GM21367 (cell line): ENCODE data around the gene ASB6.

Experiments used
- ATAC-seq: cut with Tn5 transposase; IDR thresholded peaks from one replicate; pipeline ENCODE4 v1.9.1; 2021; ENCODE audit not compliant: unreplicated experiment

The ASB6 gene

DNA sequence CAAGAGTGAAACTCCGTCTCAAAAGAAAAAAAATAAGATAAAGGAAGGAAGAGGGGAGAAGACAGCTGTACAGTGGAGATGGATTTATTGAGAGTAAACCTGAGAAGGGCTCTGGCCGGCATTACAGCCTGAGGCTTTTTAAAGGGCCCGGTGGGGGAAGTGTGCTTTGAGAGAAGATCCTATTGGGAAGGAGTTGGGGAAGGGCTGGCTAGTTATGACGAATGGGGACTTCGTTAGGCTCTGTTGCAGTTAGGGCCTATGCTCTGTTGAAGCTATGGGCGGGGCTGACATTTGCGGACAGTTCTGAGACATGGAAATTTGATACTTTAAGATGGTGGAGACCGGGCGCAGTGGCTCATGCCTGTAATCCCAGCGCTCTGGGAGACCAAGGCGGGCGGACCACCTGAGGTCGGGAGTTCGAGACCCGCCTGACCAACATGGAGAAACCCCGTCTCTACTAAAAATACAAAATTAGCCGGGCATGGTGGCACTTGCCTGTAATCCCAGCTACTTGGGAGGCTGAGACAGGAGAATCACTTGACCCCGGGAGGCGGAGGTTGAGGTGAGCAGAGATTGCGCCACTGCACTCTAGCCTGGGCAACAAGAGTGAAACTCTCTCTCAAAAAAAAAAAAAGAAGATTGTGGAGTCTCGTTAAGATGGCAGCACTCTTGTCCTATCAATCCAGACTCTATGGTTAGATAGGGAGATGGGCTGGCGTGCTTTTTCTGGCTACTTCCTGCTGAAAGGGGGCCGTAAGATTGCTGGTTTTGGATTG is 54.3 kb downstream of the ASB6 start:
- no peak for ATAC-seq

DNA sequence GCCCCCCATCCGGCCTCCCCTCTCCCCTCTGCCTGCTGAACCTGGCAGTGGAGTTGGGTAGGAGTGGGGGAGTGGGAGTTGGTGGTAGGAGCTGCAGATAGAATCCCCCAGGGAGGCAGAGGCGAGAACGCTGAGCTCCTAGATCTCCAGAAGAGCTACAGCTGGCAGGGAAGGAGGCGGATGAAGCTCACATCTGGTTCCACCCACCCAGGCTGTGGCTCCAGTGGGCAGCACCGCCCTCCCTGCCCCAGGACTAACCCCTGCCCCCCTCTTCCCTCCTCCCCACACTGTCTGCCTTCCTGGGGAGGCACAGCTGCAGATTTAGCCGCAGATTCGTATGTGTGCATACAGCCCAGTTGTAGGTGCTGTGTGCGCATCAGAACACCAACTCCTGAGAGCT is 55.3 kb downstream of the ASB6 start:
- no peak for ATAC-seq

DNA sequence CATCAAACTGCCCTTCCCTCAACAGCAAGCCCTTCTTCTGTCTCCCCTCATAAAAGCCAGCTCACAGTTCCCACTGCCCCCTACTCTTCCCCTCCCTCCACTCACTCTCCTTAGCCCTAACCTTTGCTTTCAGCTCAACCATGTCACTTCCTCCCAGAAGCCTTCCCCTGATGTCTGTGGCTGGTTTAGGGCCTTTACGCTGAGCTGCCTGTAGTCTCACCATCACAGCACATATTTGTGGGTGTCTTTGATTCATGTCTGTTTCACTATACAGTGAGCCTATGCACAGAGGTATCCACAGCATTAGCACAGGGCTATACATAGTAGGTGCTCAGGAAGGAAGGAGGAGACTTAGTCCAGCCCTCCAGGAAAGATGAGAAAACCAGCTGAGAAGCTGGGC is 55.7 kb downstream of the ASB6 start:
- no peak for ATAC-seq

DNA sequence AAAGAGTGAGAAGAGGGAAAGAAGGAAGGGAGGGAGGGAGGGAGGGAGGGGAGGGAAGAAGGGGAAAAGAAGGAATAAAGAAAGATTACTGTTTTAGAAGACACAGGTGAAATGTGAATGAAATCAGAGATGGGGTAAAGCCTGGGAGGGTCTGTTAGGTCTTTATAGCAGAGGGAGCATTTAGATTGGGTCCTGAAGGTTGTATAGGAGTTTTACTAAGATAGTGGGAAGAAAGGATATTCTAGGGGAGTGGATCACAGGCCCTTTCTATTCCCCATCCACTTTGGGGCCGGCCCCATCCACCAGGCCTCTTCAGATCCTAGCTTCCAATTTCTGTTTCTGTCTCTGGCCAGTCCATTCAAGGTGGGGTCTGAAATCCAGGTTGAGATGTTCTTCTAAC is 56.6 kb downstream of the ASB6 start:
- no peak for ATAC-seq
